ENCODE data around the gene FHDC1.

Gene FHDC1

DNA sequence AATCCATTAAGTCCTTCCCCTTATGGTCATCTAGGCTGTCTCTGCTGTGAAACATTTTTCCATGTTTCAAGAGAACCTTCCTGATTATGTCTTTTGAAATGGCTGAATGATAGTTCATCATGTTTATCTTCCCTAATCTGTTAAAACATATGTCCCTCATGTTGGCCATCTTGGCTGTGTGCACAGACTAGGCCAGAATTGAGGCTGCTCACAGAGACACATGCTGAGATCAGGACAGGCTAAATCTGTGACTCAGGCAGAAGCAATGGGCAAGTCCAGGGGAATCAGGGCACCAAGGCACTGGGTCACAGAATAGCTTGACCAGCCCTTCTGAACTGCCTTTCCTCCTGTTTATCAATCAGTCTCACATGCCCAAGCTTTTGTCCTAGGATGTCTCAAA is 78.3 kb downstream of the FHDC1 start:
- DNase-seq = no peak

DNA sequence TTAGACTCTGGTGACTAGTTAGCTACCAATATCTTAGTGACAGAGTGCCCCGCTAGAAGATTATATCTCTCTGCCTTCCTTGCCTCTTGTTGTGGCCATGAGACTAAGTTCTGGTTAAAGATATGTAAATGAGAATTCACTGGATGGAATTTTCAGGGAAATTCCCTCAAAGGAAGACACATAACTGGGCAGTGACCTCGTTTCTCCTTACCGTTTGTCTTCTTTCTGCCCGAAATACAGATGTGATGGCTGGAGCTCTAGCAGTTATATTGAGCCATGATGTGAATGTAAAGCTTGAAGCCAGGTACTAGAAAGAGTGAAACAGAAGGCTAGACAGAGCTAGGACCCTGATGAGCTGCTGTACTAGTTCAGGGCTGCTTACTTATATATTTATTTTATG is 80.5 kb downstream of the FHDC1 start:
- no peak for DNase-seq

DNA sequence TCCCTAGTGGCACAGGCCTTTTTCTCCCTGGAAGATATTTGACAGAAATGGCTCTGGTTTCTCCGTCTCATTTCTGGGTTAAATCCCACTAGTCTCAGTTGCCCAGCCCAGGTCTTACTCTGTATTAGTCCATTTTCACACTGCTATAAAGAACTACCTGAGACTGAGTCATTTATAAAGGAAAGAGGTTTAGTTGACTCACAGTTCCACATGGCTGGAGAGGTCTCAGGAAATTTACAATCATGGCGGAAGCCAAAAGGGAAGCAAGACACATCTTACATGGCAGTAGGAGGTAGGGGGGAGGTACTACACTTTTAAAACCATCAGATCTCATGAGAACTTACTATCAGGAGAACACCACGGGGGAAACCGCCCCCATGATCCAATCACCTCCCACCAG is 81.9 kb downstream of the FHDC1 start:
- DNase-seq = no peak

DNA sequence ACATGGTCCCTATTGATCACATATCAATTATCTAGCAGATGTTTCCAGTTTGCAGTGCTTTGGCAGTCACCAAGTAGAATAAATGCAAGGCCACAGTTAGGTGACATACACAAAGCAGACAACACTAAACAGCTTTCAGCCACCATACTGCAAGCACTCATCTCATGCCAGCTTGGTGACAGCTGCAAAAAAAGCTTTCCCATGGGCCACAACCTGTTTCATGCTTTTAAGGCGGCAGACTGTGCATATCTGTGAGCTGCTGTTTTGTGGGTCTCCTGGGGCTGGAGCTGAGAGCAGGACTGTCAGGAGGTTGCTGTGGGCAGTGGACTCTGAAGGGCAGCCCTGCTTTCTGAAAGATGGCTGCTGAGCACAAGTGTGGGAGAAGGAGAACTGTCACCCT is 82.6 kb downstream of the FHDC1 start:
- DNase-seq = no peak

DNA sequence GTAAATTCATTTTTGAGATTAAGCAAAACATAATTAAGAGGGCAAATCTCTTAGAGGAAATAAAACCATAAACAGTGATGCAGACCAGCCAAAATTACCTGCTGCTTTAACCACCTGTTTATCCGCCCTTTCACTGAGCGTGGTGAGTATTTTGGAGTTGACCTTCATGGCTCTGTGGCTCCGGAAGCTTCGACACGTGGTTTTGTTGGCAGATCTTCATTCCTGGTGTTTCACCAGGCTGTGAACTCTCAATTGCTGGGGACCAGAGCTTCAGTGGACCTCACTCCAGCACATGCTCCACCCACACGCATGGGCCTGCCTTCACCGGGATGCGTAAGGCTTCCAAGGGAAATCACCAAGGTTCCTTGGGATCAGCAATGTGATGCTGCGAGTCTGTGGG is 83.8 kb downstream of the FHDC1 start:
- no peak for DNase-seq

DNA sequence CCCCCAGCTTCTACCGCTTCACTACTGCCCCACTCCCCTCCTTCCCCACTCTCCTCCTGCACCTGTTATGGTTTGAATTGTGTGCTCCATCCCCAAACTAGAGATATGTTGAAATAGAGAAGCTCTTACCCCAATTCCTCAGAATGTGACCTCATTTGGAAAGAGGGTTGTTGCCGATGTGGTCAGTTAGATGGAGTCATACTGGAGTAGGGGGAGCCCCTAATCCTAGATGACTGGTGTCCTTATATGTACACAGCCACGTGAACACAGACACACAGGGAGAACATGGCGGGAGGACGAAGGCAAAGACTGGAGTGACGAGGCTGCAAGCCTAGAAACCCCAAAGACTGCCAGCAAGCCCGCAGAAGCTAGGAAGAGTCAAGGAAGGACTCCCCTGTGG is 84.3 kb downstream of the FHDC1 start:
- no peak for DNase-seq

DNA sequence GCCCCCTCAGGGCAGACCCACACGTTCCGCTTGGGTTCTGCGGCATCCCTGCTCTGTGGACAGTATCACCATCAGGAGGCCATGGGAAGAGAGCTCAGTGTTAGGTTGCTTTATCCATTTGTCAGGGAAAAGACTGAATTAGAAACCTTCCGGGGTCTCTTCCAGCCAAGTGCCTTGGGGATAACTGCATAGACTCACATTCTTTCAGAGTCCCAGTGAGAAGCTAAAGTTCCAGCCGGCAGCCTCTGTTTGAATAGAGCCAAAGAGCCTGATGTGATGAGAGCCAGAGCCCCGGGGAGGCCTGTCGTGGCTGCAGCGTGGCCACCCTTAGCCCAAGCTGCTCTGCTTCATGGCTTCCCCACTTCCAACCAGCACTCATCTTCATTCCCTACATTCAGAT is 85.2 kb downstream of the FHDC1 start:
- DNase-seq = no peak

DNA sequence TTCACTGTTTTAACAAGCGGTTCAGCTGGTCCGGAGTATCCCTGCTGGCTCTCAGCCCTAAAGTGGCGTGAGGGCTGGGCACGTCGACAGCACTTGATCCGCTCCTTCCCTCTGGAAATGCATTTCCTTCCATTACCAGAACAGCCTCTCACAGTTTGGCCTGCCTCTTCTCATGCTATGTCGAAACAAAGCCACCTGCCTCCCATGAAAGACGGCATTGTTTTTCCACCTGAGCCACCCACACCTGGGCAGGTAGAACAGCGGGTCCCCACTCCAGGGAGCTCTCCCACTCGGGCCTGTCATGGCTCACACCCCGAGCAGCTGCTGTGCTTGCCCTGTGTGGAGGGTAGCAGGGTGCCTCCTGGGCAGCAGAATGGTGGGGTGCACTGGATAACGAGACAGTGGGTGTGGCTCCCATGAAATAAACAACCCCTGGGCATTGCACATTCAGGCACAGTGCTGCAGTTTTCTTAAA is 86.2 kb downstream of the FHDC1 start:
- no peak for DNase-seq

DNA sequence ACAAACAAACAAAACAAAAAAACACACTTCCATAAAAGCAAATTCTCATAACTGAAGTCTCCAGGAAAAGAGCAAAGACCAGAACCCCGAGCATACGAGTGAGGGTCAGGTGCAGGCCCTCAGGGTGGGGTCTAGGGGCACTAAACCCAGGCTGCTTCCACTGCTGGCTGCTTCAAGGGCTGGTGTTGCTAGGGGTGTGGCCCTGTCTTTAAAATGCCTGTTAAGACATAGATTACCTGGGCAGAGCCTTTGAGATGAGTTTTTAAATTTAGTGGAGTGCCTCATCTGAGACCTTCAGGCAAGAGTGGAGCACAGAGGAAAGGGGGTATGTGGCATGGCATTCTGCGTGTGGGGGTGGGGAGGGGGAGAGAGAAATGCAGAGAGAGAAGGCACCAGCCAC is 87.0 kb downstream of the FHDC1 start:
- no peak for DNase-seq

DNA sequence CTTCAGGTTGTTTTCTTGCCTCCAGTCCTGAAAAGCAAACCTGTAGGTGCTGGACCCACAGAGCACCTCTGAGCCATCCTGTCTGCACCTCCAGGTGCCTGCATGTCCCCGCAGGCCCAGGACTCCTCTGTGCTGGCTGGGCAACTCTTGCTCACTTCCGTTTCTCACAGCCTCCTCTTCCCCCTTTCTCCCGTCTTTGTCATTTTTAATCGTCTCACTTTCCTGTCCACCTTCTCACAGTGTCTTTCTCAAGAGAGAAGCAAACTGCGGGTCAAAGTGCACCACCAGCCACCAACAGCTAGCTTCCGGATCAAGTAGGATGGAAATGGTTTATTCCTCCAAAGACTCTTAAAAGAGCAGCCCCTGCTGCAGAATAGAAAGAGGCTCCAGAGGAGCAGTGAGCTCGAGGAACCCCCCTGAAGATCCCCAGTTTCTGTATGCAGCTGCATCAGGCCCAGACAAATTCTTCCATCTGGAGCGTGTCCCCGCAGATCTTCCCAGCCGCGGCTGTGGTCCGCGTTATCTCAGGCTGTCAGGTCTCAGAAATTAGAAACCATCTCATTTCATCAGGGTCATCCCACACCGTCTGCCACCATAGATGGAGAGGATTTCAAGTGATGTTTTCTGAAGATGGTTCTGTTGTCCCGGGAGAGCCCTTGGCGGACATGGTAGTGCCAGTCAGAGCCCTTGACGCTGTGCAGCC is 87.7 kb downstream of the FHDC1 start:
- DNase-seq = no peak

DNA sequence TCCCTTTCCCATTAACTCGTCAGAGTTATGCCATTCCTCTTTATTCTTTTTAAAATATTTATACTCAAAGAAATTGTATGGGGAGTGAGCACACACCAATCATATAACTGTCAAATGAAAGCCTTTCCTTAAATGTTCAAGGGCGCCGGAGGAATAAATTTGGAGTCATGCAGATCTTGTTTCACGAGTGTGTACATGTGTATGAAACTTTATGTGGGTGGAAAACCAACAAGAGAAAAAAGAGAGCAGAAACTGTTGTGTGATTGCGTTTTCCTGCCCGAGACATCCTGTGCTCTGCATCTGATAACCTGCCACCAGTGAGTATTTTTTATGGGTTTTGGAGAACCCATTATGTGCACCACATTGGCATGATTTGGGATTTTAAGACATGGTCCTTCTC is 88.3 kb downstream of the FHDC1 start:
- no peak for DNase-seq

DNA sequence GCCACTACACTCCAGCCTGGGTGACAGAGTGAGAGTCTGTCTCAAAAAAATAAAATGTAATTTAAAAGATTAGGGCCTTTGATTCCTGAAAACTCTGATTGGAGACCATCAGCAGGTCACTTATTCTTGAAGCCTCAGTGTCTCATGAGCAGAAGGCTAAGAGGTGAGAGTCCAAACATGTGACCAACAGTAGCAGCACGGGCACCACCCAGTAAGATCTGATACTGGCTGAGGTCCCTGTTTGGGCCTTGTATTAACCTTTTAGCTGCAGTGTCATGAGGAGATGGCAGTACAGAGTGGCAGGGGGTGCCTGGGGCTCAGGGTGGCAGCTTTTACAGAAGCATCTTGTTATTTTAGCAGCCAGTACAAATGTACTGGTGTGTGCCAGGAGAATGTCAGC is 89.3 kb downstream of the FHDC1 start:
- no peak for DNase-seq

DNA sequence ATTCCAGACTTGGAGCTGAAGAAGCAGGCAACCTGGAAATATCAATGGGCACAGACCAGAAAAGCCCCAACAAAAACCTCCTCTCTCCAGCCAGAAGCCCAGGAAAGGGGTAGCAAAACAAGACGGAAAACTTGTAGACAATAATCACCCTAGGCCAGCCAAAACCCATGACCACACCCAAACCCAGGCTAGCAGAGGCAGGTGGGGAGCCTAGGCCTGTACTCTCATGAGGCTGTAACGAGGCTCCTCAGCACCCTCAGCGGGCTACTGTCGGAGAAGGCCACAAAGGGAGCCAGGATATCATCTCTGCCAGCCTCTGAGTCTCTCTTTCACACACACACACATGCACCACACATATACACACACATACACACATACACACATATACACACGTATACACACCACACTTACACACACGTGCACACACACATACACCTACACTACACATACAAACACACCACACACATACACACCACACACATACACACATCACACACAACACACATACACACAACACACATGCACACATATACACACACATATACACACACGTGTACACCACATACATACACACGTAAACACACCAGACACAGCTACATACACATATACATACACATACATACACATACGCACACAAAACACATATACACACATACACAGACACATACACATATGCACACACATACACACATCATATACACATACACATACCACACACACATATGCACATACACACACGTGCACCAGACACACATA is 90.6 kb downstream of the FHDC1 start:
- no peak for DNase-seq

DNA sequence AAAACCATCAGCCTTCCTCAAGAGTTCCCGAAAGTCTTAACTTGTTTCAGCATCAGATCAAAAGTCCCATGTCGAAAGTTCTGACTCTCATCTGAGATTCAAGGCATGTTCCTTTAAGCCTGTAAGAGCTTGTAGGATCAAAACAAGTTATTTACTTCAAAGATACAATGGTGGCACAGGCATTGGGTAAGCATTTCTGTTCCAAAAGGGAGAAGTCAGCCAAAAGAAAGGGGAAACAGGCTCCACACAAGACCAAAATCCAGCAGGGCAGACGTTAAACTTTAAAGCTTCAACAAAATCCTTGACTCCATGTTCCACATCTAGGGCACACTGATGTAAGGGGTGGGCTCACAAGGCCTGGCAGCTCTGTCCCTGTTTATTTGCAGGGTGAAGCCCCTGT is 91.7 kb downstream of the FHDC1 start:
- DNase-seq = no peak

DNA sequence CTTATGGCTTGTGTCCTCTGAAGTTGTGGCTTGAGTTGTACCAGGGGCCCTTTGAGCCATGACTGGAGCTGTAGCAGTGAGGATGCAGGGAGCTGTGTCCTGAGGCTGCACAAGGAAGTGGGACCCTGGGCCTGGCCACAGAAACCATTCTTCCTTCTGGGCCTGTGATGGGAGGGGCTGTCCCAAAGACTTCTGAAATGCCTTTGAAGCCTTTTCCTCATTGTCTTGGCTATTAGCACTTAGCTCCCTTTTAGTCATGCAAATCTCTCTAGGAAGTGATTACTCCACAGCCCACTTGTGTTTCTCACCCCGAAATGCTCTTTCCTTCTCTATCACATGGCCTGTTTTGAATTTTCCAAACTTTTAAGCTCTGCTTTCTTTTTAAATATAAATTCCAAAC is 92.4 kb downstream of the FHDC1 start:
- DNase-seq = no peak

Measured in CD4-positive, alpha-beta T cell treated with Interleukin-17A for 4 hours (primary cell).